SKM-1 treated with dmso at 0.1 percent for 144 hours (cell line): ENCODE results near the gene DEAF1.

ENCODE experiments used
- DNase-seq: peaks from one replicate; lab custom pipeline; 2025; ENCODE audit not compliant: unreplicated experiment; lab: John Stamatoyannopoulos, UW

Gene DEAF1

GRCh38 chr11:625636-626268 lies 69.3 kb downstream of the DEAF1 start:
- no peak for DNase-seq

- DNase-seq, result no peak
Observed at GRCh38 chr11:624705-625635, 70.1 kb downstream of the DEAF1 start, which contains the start of gene CDHR5. TSS of gene CDHR5 (minus strand) at chr11:624955. CDS start at chr11:624902, 53 bp downstream.

- DNase-seq, result no peak
Observed at GRCh38 chr11:623999-624704, 70.9 kb downstream of the DEAF1 start.

DNA sequence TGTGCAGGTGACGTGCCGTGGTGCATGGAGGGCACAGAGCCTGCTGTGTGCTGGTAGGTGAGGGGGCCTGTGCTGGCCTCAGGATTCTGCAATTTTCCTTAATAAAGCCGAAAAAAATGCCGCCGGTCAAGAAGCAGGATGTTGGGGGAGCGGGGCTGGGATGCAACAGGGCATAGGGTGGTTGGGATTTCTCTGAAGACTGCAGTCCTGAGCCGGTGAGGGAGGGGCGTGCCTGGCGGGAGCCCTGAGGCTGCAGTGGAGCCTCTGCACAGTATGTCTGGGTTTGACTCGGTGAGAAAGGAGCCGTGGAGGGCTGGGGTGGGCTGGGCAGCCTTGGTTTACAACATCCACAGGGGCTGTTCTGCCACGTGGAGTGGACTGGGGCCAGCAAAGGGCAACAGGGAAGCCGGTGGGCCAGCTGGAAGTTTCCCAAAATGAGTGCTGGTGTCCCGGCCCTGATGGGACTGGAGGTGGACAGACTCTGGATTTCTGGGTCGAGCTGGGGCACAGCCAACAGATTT lies 71.6 kb downstream of the DEAF1 start:
- DNase-seq, result no peak

GRCh38 chr11:621838-622237 lies 73.2 kb downstream of the DEAF1 start:
- no peak for DNase-seq

GRCh38 chr11:620935-621814 lies 73.8 kb downstream of the DEAF1 start:
- no peak for DNase-seq

DNA sequence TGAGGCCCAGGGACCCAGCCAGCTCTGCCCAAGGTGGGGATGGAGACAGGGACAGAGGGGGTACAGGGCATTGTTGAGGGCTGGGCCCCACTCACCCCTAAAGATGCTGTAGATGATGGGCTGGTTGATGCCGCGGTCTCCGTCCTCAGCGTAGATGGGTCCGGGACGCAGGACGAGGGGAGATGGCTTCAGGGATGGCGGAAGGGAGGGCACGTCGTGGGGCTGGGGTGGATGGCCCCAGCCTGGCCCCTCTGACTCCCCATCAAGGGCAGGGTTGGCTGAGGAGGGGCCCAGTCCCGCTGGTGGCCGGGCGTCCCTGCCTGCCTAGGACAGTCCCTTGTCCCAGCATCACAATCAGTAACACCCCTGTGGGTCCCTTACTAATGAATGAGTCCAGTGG lies 74.8 kb downstream of the DEAF1 start:
- no peak for DNase-seq

DNA sequence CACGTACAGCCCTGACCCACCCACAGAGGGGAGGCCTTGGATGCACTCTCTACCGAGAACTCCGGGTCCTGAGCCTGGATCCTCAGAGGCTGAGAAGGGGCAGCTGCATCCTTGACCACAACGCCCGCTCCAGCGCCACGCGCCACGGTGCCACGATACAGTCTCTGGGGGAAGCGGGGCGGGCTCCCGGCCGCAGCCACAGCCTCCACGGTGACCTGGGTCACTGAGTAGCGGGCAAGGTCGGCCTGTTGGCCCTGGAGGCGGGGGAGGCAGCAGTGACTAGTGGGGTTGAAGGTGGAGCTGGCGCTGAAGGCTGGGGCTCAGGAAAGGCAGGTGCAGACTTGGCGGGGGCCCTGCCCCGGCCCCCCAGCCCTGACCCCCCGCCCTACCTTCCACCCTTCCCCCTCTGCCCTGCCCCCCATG lies 75.4 kb downstream of the DEAF1 start:
- no peak for DNase-seq

GRCh38 chr11:618856-619627 lies 76.0 kb downstream of the DEAF1 start:
- no peak for DNase-seq

GRCh38 chr11:617912-618682 lies 76.9 kb downstream of the DEAF1 start:
- no peak for DNase-seq

GRCh38 chr11:617199-617911 lies 77.7 kb downstream of the DEAF1 start:
- DNase-seq, result no peak

- DNase-seq, result no peak
Observed at GRCh38 chr11:616320-617198, 78.5 kb downstream of the DEAF1 start.

DNA sequence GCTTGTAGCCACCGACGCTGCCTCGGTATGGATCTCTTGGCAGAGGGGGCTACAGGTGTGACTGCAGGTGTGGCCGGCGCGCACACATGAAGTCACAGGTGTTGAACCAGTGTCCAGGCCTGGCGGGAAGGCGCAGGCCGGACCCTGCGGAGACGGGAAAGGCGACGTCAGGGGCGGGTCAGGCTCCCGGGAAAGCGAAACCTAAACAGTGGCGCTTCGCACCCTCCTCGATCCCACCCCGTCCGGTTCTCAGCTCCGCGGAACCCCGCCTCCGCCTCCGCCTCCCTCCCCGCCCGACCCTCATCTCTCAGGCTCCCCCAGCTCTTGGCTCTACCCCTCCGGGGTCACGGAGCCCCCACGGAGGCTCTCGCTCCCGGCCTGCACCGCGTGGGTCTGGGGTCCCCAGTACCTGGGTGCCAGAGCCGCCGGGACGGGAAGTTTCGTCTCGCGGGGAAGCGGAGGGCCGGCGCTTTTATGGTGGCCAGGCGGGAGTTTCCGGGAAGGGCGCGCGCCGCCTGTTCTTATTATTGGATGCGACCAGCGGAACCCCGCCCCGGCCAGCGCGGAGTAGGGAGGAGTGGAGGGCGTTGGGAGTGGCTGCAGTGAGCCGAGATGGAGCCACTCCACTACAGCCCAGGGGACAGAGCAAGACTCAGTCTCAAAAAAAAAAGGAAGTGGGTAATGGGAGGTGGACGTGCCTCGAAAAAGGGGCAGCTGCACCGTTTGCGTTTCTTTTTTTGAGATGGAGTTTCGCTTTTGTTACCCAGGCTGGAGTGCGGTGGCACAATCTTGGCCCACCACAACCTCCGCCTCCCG lies 79.3 kb downstream of the DEAF1 start, which contains the start of gene IRF7:
TSS of gene IRF7 (minus strand) at position 447 of the 816 bp plus-strand sequence. CDS start 586 bp downstream, outside the sequence.
- DNase-seq, result peak; percentile 95

DNA sequence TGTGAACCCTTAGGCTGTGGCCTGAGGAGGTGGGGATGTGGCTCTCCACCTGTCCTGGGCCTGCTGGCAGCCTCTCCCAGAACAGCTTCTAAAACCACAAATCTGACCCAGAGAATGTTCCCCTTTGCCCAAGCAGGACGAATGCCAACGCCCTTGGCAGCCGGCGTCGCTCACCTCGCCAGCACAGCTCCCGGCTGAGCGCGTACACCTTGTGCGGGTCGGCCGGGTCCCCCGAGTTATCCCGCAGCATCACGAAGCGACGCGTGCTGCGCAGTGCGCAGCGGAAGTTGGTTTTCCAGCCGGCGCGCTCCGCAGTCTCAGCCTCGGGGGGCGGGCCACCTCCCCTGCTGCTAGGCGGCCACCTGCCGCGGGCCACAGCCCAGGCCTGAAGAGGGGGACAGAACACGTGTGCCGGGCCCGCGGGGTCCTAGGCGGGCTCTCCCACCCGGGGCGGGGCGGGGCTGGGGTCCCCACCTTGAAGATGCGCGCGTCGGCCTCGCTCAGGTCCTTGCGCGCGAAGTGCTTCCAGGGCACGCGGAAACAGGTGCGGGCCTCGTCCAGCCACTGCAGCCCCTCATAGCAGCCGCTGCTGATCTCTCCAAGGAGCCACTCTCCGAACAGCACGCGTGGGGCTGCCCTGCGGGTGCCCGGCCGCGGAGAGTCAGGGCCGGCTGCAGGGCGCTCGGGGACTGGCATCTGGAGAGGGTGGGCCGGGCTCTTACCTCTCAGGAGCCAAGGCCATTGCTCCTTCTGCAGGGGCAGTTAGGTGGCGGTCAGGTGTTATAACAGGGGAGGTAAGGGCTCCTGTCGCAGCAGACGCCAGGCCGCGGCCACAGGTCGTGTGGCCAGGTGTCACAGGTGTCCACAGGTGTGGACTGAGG lies 80.2 kb downstream of the DEAF1 start:
- DNase-seq, result no peak

DNA sequence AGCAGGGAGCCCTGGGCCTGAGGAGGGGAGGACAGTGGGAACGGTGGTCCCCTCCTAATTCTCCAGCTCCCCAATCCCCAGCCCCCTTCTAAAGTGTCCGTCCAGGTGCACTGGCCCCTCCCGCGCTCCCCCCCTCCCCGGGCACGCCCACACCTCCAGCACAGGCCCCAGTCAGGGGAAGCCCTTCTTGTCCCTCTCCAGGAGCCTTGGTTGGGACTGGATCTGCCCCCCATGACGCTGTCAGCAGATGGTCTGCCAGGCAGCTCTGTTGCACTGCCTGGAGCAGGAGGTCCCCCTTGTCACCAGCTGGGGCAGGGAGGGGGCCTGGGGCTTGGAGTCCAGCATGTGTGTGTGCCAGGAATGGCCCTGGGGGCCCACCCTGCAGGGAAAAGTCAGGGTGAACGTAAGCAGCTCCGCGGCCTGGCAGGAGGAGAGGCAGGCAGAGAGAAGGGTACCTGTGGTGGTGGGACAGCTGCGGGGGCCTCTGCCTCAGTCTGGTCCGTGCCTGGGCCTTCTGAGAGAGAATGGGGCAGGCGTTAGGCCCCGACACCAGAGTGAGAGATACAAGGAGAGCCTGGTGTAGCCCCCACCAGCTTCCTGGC lies 80.9 kb downstream of the DEAF1 start:
- DNase-seq, result no peak
